Spleen (tissue), 7 donors: ENCODE measurements around the gene TCHHL1.

ENCODE experiments used
- POLR2A ChIP-seq, 3 donors: fragments of 450-650 bp; IDR thresholded peaks; one replicate each; pipeline ENCODE4 v1.5.1; 2017; ENCODE audit warnings: antibody characterized with exemption in 3 of 3, mild to moderate bottlenecking in 1 of 3
- POLR2AphosphoS5 ChIP-seq, 3 donors: sonication (generic); formaldehyde crosslinking; IDR thresholded peaks; one replicate each; pipeline ENCODE4 v1.5.1; 2017; ENCODE audit warnings: antibody characterized with exemption in 3 of 3
- TF ChIP-seq, protein P1 (sequence below), 11 experiments: fragments of 200-600 bp in 7 of 11; fragments of 450-650 bp in 4 of 11; sonication (generic) in 4 of 11; IDR thresholded peaks in 8 of 11; conservative IDR thresholded peaks in 3 of 11; 1 replicate in 7 of 11; 2 replicates in 4 of 11; pipeline versions ENCODE4 v1.4.0 to v1.8.0; 2016 to 2021; ENCODE audit warnings: antibody characterized with exemption in 11 of 11, inconsistent platforms in 4 of 11, mild to moderate bottlenecking in 1 of 11
- donor health status: DM: no; HTN: no; CAD: no; lungs with moderate emphysema.
- donor health status: DM: no; HTN: no; CAD: no.
- donor health status: DM: no; HTN: no; CAD: no.

DNA sequence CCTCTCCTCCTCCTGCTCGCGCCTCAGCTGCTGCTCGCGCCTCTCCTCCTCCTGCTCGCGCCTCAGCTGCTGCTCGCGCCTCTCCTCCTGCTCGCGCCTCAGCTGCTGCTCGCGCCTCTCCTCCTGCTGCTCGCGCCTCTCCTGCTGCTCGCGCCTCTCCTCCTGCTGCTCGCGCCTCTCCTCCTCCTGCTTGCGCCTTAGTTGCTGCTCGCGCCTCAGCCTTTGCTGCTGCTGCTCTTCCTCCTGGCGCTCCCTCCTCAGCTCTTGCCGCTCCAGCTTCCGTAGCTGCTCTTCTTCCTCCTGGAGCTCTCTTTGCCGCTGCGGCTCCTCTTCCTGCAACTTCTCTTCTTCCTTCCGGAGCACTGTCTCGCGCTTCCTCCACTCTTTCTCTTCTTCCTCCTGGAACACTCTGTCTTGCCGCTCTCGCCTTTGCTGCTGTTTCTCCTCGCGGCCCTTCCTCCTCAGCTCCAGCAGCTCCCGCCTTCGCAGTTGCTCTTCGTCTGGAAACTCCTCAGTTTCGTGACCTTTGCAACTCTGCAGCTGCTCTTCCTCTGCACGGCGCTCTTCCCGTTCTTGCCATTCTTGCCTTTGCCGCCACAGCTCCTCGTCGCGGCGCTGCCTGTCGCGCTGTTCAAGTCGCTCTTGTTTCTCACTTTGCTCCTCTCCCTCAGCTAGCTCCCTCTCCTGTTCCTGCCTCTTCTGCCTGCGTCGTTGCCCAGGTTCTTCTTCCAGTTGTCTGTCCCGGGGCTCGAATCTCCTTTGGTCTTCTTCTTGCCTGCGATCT lies 23.4 kb upstream of the TCHHL1 start:
- TF ChIP-seq, protein P1, sequence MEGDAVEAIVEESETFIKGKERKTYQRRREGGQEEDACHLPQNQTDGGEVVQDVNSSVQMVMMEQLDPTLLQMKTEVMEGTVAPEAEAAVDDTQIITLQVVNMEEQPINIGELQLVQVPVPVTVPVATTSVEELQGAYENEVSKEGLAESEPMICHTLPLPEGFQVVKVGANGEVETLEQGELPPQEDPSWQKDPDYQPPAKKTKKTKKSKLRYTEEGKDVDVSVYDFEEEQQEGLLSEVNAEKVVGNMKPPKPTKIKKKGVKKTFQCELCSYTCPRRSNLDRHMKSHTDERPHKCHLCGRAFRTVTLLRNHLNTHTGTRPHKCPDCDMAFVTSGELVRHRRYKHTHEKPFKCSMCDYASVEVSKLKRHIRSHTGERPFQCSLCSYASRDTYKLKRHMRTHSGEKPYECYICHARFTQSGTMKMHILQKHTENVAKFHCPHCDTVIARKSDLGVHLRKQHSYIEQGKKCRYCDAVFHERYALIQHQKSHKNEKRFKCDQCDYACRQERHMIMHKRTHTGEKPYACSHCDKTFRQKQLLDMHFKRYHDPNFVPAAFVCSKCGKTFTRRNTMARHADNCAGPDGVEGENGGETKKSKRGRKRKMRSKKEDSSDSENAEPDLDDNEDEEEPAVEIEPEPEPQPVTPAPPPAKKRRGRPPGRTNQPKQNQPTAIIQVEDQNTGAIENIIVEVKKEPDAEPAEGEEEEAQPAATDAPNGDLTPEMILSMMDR (IDR thresholded peaks at IDR 0.05 in 8 of 11, conservative IDR thresholded peaks at IDR 0.05 in 3 of 11), result no peak
- TF ChIP-seq POLR2A (IDR thresholded peaks at IDR 0.05) (no peak), POLR2AphosphoS5 (IDR thresholded peaks at IDR 0.05) (no peak)
